CD4-positive, alpha-beta T cell treated with Interleukin-4 for 4 hours (primary cell): Measurements from ENCODE around the gene LRP6.
"Not testable (repeated sequence)": the region's sequence is repeated elsewhere in the genome, so short reads cannot be mapped to it uniquely, and the experiment has no call there.

ENCODE experiments used
- DNase-seq: peaks from one replicate; pipeline ENCODE4 v3.0.0-alpha.2; 2020

Gene LRP6

GRCh38 chr12:12266873-12267741 lies at the start of gene LRP6:
TSS of gene LRP6 (minus strand) at chr12:12267044. CDS start at chr12:12266735, 309 bp downstream.
- peak; percentile 66 for DNase-seq

GRCh38 chr12:12315838-12316237 lies 49.0 kb upstream of the LRP6 start:
- DNase-seq = no peak

GRCh38 chr12:12310695-12311094 lies 43.9 kb upstream of the LRP6 start:
- DNase-seq = not testable (repeated sequence)

- DNase-seq = no peak
Observed at GRCh38 chr12:12305568-12306300, 38.9 kb upstream of the LRP6 start.

- no peak for DNase-seq
Observed at GRCh38 chr12:12302976-12303375, 36.1 kb upstream of the LRP6 start.

GRCh38 chr12:12301122-12301521 lies 34.3 kb upstream of the LRP6 start:
- DNase-seq = no peak

GRCh38 chr12:12297201-12297830 lies 30.5 kb upstream of the LRP6 start:
- DNase-seq = no peak

- no peak for DNase-seq
Observed at GRCh38 chr12:12294215-12295005, 27.6 kb upstream of the LRP6 start.

- no peak for DNase-seq
Observed at GRCh38 chr12:12290206-12290605, 23.4 kb upstream of the LRP6 start.

- DNase-seq = no peak
Observed at GRCh38 chr12:12286441-12286840, 19.6 kb upstream of the LRP6 start.

GRCh38 chr12:12282761-12283425 lies 16.0 kb upstream of the LRP6 start:
- DNase-seq = no peak

- no peak for DNase-seq
Observed at GRCh38 chr12:12282202-12282601, 15.4 kb upstream of the LRP6 start.

- no peak for DNase-seq
Observed at GRCh38 chr12:12281134-12281533, 14.3 kb upstream of the LRP6 start.

GRCh38 chr12:12278899-12279298 lies 12.1 kb upstream of the LRP6 start:
- no peak for DNase-seq

GRCh38 chr12:12275874-12276273 lies 9.0 kb upstream of the LRP6 start:
- no peak for DNase-seq

- no peak for DNase-seq
Observed at GRCh38 chr12:12273291-12273957, 6.6 kb upstream of the LRP6 start.

- DNase-seq = no peak
Observed at GRCh38 chr12:12272869-12273268, 6.0 kb upstream of the LRP6 start.

- no peak for DNase-seq
Observed at GRCh38 chr12:12270226-12270625, 3.4 kb upstream of the LRP6 start.

- no peak for DNase-seq
Observed at GRCh38 chr12:12267742-12268200, 927 bp upstream of the LRP6 start.

- no peak for DNase-seq
Observed at GRCh38 chr12:12266389-12266872, 413 bp downstream of the LRP6 start.
